ENCODE measurements around the gene SLC22A31.
"Not testable (repeated sequence)": the region's sequence is repeated elsewhere in the genome, so short reads cannot be mapped to it uniquely, and the experiment has no call there.

SLC22A31 gene

DNA sequence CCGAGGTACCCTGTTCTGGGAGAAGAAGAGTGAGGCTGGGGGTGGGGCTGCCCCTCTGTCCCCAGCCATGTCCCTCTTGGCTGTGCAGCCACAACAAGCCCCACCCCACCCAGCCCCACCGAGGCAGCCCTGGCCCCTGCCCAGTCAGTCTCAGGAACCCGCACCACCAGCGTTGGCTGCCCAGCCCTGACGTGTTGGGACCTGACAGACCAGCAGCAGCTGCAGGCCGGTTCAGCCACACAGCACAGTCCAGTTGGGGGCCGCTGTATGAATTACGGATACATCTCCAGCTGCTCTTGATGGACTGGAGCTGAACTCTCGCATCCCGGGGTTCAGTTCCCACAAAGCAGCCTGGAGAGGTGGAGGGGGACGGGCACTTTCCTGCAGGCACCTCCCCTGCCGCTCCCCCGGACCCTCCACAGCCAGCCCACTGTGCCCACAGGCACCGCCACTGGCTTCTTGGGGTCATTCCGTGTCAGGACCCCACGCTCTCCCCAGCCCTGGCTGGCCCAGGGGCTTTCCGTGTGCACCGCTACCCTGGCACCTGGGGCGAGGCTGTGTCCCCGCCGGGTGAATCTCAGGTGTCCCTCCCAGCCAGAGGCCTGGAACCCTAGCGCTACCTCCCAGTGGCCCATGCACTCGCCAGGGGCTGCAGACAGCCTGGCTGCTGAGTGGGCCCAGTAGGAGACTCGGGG is 21.7 kb downstream of the SLC22A31 start:
- DNase-seq, result no peak

DNA sequence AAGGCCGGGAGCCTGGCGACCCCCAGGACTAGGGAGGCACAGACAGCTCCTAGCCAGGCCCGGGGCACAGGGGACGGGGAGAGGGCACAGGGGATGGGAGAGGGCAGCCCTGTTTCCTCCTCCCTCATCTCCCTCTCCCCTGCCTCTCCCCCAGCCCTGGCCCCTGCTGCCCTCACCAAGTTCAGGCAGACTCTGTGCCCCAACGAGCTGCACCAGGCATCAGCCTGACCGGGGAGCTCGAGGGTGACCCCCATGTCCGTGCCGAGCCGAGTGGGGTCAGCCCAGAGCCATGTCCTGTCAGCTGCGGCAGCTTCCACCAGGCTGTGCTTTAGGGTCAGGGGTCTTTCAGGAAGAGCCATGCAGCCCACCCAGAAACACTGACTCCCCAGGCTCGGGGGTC is 22.8 kb downstream of the SLC22A31 start:
- no peak for DNase-seq

DNA sequence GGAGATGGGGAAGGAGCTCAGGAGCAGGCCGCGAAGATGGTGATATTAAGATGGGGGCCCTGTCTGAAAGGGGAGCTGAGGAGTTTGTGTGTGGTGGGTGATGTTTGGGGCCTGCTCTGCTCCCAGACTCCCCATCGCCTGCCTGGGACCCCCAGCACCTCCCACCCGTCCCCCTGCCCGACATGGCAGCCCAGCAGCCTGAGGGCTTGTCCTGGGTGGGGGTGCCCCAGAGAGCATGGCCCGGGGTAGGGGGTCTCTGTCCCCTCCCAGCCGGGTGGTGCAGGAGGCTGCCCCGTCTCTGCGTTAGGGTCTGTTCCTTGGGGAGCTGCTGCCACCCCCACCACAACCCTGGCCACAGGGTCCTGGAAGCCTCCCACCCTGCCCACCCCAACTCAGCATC is 23.6 kb downstream of the SLC22A31 start:
- no peak for DNase-seq

DNA sequence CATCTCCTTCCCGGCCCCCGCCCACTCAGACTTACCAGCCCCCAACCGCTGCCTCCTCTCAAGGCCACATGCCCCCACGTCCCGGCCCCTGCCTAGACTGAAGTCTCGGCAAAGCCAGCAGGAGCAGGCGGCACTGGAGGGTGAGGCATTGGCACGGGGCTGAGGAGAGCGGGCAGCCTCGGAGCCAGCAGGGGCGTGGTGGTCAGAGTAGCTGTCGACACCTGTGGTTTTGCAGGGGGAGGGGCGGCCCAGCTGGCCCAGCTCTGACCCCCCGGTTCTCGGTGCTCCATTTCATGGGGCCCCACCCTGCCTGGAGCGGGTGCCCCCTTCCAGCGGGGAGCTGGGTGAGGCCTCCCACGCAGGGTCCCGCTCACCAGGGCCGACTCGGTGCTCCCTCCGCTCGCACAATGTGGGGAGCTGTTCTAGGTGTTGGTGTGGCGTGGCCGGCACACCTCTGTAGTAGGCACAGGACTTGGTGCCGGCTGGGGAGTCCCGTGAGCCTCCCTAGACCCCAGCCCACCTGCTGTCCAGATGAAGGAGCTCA is 24.1 kb downstream of the SLC22A31 start:
- DNase-seq, result no peak

DNA sequence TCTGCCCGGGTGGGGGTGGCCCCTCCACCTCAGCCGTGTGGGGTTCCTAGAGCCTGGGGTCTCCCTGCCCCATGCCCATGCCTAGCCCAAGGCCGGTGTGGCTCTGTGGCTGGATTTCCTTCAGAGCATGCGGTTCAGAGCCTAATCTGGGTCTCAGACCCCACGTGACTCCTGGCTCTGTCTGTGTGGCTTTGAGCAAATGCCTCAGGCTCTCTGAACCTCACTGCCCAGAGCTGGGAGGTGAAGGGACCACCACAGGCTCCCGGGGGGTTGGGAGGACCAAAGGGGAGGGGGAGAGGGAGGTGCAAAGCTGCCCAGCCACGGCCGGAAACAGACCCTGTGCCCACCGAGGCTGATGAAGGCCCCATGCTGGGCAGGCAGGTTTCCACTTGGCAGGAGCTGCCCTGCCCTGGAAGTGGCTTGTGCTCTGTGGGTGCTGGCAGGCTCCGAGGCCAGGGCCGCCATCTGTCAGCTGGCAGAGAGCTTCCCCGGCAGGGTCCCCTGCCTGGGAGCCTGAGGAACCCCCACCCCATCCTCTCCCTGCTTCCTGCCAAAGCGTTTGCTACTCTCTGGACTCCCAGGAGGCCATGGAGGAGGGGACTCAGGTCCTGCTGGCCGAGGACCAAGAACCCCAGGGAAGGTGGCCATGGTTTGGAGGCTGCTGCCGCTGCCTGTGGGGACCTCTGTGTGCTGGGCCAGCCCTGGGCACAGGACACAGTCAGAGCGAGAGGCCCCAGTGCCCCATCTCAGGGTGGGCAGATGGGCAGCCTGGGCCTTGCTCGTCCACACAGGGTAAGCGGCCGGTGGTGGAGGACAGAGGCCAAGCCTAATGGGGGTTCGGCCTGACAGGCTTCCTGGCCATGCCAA is 24.8 kb downstream of the SLC22A31 start:
- no peak for DNase-seq

DNA sequence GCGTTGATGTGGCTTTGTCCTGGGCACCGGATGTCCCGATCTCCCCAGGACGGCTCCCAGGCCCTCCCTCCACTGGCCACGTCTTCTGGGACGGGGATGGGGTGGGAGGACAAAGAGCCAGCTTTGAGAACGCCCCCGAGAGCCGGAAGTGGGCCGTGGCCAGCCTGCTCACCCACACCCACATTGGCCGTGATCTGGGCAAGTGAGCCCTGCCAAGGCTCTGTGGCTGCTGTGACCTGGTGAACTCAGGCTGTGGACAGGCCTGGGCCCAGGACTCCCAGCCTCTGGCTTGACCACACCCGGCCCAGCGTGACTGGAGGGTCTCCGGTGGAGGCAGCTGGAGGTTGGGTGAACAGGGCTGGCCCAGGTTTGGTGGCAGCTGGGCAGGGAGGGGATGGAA is 25.5 kb downstream of the SLC22A31 start:
- DNase-seq, result no peak

DNA sequence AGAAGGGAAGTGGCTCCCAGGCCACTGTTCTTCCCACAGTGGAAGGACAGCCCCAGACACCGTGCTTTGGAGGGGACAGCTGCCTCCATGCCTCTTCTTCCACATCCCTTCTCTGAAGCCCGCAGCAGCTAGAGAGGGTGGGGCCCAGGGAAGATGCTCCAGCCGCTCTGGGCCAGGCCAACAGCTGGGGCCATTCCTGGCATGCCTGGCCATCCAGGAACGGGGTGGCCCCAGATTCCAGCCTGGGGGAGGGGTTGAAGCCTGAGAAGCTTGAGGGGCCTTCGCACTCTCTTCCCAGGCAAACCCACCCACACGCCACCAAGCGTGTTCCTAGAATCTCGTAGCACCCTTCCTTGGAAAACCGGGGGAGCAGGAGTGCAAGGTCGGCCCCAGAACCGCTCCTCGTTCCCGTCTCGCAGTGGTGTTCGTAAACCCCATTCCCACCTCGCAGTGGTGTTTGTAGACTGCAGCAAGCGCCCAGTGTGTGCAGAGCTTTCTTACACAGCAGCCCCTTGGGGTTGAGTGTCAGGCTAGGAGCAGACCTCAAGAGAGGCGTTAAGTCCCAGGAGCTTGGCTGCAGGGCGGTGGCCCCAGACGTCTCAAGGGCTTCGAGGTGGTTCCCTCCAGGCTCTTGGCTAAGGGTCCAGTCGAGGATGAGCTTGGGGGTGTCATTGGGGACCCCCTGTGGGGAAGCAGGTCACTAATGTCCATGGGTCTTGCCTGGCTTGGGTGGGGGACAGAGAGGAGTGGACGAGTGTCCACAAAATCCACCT is 26.1 kb downstream of the SLC22A31 start:
- DNase-seq, result no peak

DNA sequence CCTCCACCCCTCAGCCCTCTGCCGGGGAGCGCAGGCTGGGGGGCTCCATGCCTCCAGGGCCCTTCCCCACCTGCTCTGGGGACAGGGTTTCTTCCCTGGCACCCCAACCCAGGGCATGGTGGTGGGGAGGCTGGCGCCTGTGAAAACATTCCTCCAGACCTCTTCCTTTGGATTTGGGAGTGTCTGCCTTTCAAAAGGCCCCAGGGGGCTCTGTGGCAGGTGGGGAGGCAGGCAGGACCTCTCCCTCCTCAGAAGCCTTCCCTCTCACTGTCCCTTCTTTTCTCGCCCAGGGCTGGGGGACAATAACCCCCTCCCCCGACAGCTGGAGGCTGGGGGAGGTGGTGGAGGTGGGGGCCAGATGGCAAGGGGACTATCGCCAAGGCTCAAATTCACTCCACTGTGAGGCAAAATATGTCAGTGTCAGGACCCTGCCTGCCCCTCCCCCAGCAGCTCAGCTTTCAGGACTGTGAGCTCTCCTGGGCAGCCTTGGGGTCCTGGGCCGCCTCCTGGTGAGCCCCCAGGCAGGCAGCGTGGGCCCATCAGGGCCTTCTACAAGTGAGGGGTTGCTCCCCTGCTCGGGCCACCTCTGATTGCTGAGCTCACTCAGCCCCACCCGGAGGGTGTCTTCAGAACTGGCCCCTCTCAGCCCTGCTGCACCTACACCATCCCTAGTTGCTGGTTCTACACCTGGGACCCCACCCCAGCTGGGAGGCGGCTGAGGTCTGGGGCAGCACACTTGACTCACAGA is 27.0 kb downstream of the SLC22A31 start:
- no peak for DNase-seq

DNA sequence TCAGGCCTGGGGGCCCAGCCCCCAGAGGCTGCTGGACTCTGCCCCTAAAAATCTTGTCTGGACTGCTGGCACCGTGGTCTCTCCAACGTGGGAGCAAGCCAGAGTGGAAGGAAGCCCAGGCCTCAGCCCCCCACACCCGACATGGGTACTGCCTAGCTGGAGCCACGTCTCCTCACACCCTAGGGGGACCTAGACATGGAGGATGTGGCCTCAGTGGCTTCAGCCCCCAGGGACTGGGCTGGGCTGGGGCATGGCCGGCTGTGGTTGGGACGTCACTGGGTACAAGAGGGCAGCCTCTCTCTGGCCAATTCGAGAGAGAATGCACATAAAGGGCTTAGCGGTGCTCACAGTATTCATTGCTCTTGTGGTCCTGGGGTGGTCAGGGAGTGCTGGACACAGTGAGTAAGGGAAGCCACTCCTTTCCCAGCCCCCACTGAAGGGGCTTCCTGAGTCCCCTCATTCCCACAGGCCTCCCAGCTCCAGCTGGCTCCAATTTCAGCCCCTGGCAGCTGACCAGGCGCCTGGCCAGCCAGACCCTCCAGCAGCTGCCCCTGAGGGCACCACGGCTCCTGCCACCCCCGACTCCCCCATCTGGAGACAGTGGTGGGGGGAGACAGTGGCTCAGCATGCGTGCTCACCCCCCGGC is 27.7 kb downstream of the SLC22A31 start:
- DNase-seq, result no peak

DNA sequence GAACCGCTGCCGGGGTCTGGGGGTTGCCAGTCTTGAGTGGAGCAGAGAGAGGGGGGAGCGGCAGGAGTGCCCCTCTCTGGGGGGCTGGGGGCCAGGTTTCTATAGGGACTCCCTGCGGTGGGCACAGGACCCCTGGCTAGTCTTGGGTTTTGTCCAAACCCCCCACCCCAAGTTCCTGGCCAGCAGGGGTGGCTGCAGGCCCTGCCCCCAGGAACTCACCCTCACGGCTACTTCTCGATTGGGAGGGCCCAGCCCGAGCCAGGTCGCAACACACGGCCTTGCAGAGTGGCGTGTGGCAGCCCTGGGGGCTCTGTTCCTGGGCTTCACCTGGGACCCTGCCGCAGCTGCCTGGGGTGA is 28.2 kb downstream of the SLC22A31 start:
- no peak for DNase-seq

DNA sequence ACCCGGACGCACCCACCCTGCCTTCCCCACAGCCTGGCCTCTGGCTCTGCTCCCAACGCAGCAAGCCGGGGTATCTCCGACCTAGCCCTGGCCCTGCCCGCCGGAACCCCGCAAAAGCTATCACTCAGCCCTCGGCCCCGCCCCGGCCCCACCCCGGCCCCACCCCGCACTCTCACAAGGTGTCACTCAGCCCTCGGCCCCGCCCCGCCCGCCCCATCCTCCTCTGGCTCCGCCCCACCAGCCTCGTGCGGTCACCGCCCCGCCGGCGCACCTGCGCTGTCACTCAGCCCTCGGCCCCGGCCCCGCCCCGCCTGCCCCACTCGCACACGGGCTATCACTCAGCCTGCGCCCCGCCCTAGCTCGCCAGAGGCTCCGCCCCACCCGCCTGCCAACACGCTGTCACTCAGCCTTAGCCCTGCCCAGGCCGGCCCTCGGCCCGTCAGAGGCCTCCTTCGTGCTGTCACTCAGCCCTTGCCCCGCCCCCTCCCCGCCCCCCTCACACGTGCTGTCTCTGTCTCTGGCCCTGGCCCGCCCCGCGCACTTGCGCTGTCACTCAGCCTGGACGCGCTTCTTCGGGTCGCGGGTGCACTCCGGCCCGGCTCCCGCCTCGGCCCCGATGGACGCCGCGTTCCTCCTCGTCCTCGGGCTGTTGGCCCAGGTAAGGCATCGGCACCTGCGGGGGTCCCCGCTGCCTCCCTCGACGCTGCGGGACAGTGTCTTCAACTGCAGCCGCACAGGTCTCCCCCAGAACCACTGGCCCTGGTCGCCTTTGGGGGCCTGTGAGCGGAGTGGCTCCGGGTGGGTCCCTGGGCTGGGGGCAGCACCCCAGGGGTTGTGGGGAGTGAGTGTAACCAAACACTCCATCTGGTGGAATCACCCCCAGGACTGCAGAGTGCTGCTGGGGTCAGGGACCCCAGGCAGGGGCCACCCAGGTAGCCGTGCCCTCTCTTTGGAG is 28.8 kb downstream of the SLC22A31 start, which contains the start of gene CDH15:
TSS of gene CDH15 (plus strand) at position 533 of the 955 bp plus-strand sequence. CDS start at position 617, 84 bp downstream.
- peak; percentile 95 to 96 for DNase-seq

DNA sequence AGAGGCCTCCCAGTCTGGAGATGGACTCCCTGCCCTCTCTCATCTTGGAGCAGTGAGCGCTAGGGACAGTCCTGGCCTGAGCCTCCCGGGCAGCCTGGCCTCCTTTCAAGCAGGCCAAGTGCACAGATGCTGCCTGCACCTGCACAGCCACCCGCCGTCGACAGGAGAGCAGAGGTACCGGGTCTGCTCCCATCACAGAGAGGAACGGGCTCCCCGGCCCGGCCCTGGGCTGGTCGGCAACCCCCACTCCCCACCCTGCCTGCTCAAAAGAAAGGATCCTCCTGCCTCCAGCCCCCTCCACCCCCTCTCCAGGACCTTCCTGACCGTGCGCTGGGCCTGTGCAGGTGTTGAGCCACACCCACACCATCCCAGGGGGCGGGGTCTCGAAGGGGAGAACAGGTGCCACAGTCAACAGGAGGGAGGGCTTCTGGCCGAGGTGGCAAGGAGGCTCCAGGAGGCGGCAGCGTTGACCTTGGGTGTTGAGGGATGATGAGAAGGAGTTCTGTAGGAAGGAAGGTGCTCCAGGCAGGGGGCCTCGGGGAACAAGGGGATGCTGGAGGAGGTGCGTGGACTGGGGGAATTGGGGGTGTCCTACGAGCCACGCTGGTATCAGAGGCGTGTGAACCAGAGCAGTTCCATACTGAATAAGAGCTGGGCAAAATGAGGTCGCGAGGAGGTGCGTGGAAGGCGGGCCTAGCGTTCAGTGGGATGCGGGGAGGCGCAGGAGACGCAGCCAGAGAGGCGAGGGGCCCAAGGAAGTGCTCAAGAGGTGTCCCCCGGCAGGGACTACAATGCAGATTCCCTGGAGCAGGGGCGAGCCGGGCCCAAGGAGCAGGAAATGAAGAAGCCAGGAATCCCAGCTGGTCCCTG is 29.8 kb downstream of the SLC22A31 start:
- no peak for DNase-seq

DNA sequence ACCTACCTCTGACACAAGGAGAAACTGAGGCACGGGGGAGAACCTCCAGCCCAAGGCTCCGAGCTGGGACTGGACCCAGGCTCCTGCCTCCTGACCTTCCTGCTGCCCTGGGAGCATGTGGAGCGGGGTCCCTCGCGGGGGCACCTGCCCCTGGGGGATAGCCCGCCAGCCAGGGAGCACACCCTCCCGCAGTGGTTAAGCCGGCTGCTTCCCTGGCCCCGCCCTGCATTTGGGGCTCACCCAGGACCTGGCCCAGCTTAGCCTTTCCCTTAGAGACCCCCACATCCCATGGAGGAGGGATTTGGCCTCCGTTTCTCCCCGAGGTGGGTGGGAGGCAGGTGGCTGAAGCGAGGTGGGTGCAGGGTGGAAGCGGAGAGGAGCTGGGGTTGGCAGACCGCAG is 30.6 kb downstream of the SLC22A31 start:
- no peak for DNase-seq

DNA sequence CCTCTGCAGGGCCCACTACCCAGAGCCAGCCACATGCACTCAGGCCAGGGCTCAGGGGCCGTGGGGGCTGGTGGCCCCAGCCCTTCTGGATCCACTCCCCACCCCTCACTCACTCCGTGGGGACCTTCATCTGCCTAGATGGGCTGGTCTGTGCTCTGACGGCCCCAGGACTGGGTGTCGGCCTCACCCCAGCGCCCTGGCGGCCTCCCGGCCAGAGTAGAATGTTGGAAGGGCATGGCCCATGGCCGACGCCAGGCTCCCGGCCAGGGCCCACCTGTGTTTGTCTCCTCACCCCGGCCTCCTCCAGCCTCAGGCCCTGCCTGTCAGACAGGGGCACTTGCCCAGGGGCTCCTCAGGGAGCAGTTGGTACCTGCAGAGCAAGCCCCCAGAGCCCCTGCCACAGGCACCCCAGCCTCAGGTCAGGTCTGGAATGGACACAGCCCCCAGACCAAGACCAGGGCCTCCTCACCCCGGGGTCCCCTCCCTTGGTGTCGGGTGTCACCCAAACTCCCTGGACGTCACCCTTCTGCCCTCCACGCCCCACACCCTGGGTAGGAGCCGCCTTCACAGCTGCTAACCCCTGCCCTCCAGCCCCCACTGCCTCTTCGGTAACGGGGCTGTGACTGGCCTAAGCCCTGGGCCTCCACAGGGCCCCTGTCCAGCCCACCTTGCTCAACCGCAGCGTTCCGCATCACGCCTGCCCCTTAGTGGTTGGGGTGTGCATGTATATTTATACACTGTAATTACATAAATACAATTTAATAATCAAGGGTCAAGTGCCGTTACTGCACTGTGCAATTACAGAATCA is 31.8 kb downstream of the SLC22A31 start:
- DNase-seq, result no peak

DNA sequence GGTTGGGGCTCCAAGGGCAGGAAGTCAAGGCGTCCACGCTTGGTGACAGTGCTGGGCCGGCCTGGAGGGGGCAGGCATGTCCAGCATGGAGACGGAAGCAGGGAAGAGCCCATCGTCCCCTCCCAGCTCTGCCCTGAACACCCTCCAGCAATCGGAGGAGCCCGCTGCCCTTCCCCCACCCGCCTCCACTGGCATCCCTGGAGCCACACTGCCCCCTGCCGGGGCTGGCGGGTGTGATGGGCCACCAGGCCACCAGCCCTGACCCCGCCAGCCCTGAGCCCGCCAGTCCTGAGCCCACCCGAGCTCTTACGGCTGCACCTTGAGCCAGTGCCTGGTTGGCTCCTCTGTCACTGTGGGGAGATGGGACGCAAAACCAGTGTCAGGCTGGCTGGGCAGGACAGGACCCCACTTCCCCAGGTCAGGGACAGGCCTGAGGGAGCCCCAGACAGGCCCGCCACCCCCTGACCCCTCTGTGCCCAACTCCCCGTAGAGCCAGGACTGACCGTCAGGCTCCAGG is 32.9 kb downstream of the SLC22A31 start:
- peak; percentile 81 to 82 for DNase-seq

DNA sequence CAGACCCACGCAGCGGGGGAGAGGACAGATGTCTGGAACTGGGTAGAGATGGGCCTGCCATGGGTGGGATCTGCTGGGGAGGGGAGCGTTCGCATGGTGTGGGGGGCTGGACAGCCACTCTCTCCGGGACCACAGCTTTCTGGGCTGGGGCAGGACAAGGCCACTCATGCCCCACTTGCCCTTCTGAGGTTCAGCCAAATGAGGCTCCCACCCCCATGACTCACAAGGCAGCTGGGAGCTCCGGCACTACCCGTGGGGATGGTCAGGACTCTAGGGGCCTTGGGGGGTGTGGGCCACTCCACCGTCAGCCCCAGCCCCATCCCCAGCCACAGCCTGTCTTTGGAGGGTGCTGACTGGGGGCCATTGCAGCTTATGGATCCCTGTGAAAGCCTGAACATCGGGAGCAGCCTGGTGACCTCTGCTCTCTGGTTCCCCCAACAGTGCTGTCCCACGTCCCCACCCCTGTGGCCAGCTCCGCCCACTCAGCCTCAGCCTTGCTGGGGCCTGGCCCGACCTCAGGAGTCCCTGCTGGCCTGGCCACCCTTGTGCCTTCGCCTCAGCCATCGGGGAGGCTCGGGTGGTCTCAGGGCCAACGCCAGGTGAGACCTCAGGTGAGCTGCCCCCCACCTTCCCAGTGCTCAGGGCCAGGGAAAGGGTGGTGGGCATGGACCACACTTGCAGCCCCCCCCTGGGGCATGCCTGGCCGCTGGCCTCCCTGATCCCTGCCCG is 33.5 kb downstream of the SLC22A31 start:
- DNase-seq, result no peak

DNA sequence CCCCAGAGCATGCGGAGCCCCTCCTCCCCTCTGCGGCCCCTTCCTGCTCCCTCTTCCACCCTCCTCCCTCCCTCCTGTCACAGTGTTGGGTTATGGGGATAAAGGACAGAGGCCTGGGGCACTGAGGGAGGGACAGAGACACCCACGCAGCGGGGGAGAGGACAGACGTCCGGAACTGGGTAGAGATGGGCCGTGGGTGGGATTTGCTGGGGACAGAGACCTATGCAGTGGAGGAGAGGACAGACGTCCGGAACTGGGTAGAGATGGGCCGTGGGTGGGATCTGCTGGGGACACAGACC is 34.7 kb downstream of the SLC22A31 start:
- not testable (repeated sequence) for DNase-seq
